Renal cortical epithelial cell (primary cell): ENCODE measurements around the gene NFATC4. TPM values are rescaled to one million over a fixed set of nuclear protein-coding genes. Genes with fewer than 3 reads are reported as not detected.
"Not testable (repeated sequence)": the region's sequence is repeated elsewhere in the genome, so short reads cannot be mapped to it uniquely, and the experiment has no call there.

Experiments
- DNase-seq: peaks from one replicate; pipeline ENCODE4 v3.0.0-alpha.2; 2011; ENCODE audit warnings: low read depth
- total RNA-seq: library from RNA; depleted of rRNA; stranded (reverse); fragments of >200 nt; gene quantifications from 2 replicates; pipeline ENCODE4 v1.2.3, GENCODE V29; 2014

NFATC4 gene
- total RNA-seq: 5.6 and 6.7 TPM in 2 replicates

DNA sequence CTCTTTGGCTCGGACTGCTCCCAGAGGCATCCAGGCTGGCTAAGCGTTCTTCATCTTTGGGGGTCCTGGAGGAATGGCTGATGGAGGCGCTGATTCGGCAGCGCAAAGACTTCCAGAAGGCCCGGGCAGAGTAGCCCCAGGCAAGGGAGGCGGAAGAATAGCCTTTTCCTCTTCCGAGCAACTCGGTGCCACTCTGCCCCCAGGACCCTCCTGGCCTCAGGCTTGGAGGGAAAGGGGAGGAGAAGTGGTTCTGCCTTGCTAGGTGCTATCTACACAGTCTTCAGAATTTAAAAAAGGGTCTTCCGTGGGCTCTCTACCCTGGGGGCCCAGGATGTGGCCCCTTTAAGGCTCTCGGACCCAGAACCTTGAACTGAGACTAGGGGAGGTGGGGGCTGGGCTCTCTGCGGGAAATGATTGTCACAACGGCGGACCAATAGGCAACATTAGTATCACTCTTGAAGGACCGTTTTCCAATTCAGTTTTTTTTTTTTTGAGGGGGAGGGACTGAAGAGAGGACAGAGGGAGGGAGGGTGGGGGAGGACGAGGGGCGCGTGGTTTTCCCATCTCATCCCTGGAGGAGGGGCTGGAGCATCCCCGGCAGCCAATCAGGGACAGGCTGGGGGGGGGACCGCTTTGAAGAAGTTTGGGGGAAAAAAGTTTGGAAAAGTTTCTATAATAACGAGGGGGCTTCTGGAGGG lies at the start of gene NFATC4:
Gene NFATC4, plus strand, starts transcription at position 671 of the 698 bp plus-strand sequence. CDS start 157 bp downstream, outside the sequence.
- DNase-seq: peak; percentile 81

GRCh38 chr14:24321212-24321975 lies 46.6 kb upstream of the NFATC4 start:
- DNase-seq: no peak

GRCh38 chr14:24322672-24323071 lies 45.3 kb upstream of the NFATC4 start:
- no peak for DNase-seq

- DNase-seq: no peak
Measured at GRCh38 chr14:24323341-24323740, 44.6 kb upstream of the NFATC4 start.

DNA sequence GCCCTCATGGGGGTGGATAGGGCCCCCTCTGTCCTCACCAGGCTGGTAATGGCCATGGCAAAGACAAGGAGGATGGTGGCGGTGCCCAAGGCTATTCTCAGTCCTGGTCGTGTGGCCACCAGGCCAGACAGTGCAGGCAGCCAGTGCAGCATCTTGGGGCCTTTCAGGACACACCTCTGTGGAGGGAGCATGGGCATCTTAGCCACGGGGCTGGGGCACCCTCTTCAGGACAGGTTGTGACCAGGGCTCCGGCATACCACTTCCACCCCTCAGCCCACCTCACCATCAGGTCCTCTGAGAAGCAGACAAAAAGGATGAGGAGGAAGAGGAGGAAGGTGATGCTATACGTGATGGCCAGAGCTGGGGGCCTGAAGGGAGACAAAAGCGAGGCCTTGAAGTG lies 44.0 kb upstream of the NFATC4 start:
- DNase-seq: no peak

GRCh38 chr14:24325041-24325530 lies 42.9 kb upstream of the NFATC4 start:
- DNase-seq: no peak

GRCh38 chr14:24325963-24326362 lies 42.0 kb upstream of the NFATC4 start:
- no peak for DNase-seq

DNA sequence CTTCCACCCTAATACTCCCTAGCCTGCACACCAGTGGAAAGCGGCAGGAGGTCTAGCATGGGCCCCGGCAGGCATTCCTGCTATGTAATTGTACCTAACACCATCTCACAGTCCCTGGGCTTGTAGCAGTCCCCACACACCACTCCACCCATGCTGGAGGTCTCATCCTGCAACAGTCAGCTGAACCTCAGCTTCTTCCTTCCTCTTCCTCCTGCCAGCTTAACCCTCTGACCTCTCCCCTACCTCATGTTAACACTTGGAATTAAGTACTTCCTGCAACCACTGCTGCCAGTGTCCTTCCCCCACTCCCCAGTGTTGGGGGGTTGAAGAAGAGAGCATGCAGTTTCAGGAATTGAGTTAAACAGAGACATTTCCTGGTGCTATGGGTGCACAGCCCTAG lies 40.7 kb upstream of the NFATC4 start:
- DNase-seq: no peak

DNA sequence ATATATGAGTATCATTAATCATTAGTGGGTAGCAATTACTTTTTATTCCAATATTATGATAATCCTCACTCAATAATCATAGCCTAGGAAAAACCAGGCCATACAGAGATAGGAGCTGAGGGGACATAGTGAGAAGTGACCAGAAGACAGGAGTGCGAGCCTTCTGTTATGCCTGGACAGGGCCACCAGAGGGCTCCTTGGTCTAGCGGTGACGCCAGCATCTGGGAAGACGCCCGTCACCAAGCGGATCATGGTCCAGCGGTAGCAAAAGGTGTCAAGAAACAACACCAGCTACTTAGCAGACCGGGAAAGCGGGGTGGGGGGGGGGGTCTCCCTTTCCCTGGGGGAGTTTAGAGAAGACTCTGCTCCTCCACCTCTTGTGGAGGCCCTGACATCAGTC lies 40.1 kb upstream of the NFATC4 start:
- not testable (repeated sequence) for DNase-seq

- DNase-seq: no peak
Measured at GRCh38 chr14:24329073-24329663, 38.8 kb upstream of the NFATC4 start.

- no peak for DNase-seq
Measured at GRCh38 chr14:24329736-24330135, 38.2 kb upstream of the NFATC4 start.

DNA sequence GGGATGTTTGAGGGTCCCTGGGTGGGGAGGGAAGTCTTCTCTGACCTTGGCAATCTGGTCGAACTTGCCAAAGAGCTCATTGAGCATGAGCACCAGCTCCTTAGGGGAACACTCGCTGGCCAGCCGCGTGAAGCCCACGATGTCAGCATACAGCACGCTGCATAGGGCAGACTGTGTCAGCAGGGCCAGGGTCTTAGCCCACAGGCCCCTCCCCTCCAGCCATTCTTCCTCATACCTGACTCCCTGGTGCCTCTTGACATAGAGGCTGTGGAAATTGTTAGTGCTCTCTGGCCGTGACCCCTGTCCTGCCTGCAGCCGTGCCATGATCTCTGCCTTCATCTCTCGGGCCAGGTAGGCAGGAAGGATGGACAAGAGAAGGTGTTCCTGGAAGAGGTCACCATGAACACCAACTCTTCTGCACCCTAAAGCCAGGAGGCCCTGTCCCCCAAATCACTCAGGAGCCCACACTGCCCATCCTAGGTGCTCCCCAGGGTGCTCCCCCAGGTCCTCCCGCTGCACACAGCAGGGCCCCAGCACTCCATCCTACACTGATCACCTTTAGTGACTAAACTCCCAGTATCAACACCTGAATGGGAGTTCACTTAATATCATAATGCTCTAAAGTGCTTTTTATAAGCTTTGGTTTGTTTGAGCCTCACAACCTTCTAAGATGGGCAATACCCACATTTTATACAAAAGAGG lies 36.9 kb upstream of the NFATC4 start:
- DNase-seq: no peak

DNA sequence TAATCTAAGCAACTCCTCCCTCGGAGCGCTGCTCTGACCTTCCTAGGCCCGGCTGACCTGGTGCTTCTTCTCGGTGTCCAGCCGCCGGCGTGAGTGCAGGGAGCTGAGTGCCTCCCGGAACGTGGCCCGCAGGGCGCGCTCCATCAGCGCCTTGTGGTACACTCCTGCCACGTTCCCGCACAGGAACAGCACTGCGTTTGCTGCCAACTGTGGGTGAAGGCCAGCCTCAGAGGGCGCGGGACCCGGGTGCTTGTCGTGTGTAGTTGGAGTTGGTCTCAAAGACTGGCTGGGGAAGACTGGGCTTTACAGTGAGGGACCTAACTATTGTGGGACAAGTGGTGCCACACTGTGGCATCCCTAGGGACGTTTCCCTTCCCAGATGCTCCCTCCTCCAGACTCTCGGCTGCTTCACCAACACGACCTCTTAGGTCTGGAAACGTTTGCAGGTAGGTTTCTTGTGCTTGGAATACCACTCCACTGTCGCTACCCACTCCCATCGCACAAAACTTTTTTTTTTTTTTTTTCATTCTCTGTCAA lies 36.2 kb upstream of the NFATC4 start:
- no peak for DNase-seq

DNA sequence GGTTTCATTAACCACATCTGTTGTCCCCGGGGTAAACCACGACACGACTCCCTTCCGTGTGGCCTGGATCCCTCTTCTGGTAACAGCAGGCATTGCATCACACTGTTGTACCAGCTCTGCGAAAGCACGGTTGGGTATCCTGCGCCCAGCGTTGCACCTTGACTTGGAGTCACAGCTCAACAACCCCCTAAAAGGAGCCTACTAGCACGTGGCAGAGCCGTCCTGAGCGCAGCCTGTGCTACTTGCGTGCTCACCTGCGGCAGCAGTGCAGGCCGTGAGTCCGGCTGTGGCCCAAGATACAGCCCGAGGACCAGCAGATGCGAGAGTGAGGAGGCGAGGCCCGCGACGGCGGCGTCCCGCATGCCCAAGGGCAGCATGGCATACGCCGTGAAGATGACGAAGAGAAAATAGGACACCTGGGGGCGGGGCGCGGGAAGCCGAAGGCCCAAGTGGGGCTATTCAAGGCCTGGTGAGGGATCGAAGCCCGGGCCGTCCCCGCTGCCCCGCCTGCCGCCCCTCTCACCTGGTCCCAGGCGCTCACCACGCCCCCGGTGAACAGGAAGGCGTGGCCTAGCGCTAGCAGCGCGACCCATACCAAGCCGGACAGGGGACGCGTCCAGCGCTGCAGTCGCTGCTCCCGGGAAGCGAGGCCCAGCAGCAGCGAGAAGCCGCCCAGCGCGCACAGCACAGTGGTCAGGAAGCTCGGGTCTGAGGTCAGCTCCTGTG lies 35.6 kb upstream of the NFATC4 start:
- peak; percentile 54 for DNase-seq

GRCh38 chr14:24334431-24335291 lies 33.3 kb upstream of the NFATC4 start, which contains the start of gene ADCY4:
ADCY4 (minus strand) TSS chr14:24335071; CDS start chr14:24334652, 419 bp downstream.
- no peak for DNase-seq

GRCh38 chr14:24335461-24336171 lies 32.4 kb upstream of the NFATC4 start:
- no peak for DNase-seq

GRCh38 chr14:24337144-24337823 lies 30.7 kb upstream of the NFATC4 start:
- no peak for DNase-seq

- DNase-seq: no peak
Measured at GRCh38 chr14:24337824-24338175, 30.2 kb upstream of the NFATC4 start.

- DNase-seq: no peak
Measured at GRCh38 chr14:24338843-24339242, 29.1 kb upstream of the NFATC4 start.
